Liver (tissue), 9 donors: ENCODE results near the gene ENOSF1. TPM values are rescaled to one million over a fixed set of nuclear protein-coding genes. Genes with fewer than 3 reads are reported as not detected.

Experiments
- DNase-seq: peaks from one replicate; pipeline ENCODE4 v3.0.0-alpha.2; 2017; ENCODE audit warnings: low spot score
- H3K27ac ChIP-seq, 2 donors: one replicate each; pipeline ENCODE4 v1.7.0; 2013; ENCODE audit warnings: inconsistent platforms in 2 of 2, low read length in 2 of 2, control low read depth in 1 of 2, low read depth in 1 of 2, mild to moderate bottlenecking in 1 of 2
- H3K27me3 ChIP-seq, 4 donors: one replicate each; pipeline versions ENCODE4 v1.6.1 to v1.7.0; 2013; ENCODE audit warnings: low read length in 3 of 4, inconsistent platforms in 1 of 4, mild to moderate bottlenecking in 1 of 4, moderate library complexity in 1 of 4; ENCODE audit not compliant: control insufficient read depth in 4 of 4, insufficient read depth in 4 of 4
- H3K36me3 ChIP-seq, 4 donors: one replicate each; pipeline versions ENCODE4 v1.6.1 to v1.7.0; 2013; ENCODE audit warnings: low read length in 3 of 4, mild to moderate bottlenecking in 3 of 4, low read depth in 1 of 4, moderate library complexity in 1 of 4; ENCODE audit not compliant: control insufficient read depth in 4 of 4, insufficient read depth in 3 of 4
- H3K4me1 ChIP-seq, 4 donors: one replicate each; pipeline versions ENCODE4 v1.6.1 to v1.7.0; 2013; ENCODE audit warnings: low read length in 3 of 4, mild to moderate bottlenecking in 3 of 4, moderate library complexity in 1 of 4; ENCODE audit not compliant: control insufficient read depth in 4 of 4, insufficient read depth in 4 of 4
- H3K4me3 ChIP-seq, 3 donors: one replicate each; pipeline versions ENCODE4 v1.6.1 to v1.7.0; 2013; ENCODE audit warnings: low read length in 3 of 3, control low read depth in 1 of 3, low read depth in 1 of 3, mild to moderate bottlenecking in 1 of 3
- H3K9ac ChIP-seq, 2 donors: one replicate each; pipeline ENCODE4 v1.7.0; 2013; ENCODE audit warnings: low read length in 2 of 2, mild to moderate bottlenecking in 2 of 2, moderate library complexity in 2 of 2, control low read depth in 1 of 2, low read depth in 1 of 2
- H3K9me3 ChIP-seq, 4 donors: one replicate each; pipeline versions ENCODE4 v1.6.1 to v1.7.0; 2013; ENCODE audit warnings: low read length in 3 of 4; ENCODE audit not compliant: control insufficient read depth in 4 of 4
- EGR1 ChIP-seq, 2 donors: IDR thresholded peaks; 2 replicates each; pipeline ENCODE4 v1.6.1; 2016 to 2018; ENCODE audit warnings: antibody characterized with exemption in 2 of 2, low read depth in 2 of 2
- FOXA1 ChIP-seq: IDR thresholded peaks from 2 replicates; pipeline ENCODE4 v1.6.1; 2016; ENCODE audit warnings: antibody characterized with exemption
- FOXA2 ChIP-seq: IDR thresholded peaks from 2 replicates; pipeline ENCODE4 v1.6.1; 2016; ENCODE audit warnings: antibody characterized with exemption
- GABPA ChIP-seq, 2 donors: IDR thresholded peaks in 1 of 2; conservative IDR thresholded peaks in 1 of 2; 2 replicates each; pipeline ENCODE4 v1.6.1; 2016; ENCODE audit warnings: antibody characterized with exemption in 2 of 2, mild to moderate bottlenecking in 1 of 2, moderate library complexity in 1 of 2
- HNF4A ChIP-seq, 2 donors: conservative IDR thresholded peaks; 2 replicates each; pipeline ENCODE4 v1.6.1; 2016; ENCODE audit warnings: antibody characterized with exemption in 2 of 2, mild to moderate bottlenecking in 2 of 2
- HNF4G ChIP-seq: IDR thresholded peaks from 2 replicates; pipeline ENCODE4 v1.6.1; 2016; ENCODE audit warnings: antibody characterized with exemption
- JUND ChIP-seq, 2 donors: IDR thresholded peaks; 2 replicates each; pipeline ENCODE4 v1.6.1; 2016; ENCODE audit warnings: antibody characterized with exemption in 2 of 2
- NR2F2 ChIP-seq: IDR thresholded peaks from 2 replicates; pipeline ENCODE4 v1.6.1; 2016; ENCODE audit warnings: antibody characterized with exemption
- RAD21 ChIP-seq, 2 donors: IDR thresholded peaks; 2 replicates each; pipeline ENCODE4 v1.6.1; 2016; ENCODE audit warnings: antibody characterized with exemption in 2 of 2, mild to moderate bottlenecking in 2 of 2
- RXRA ChIP-seq, 2 donors: IDR thresholded peaks; 2 replicates each; pipeline ENCODE4 v1.6.1; 2017 to 2018; ENCODE audit warnings: antibody characterized with exemption in 2 of 2, mild to moderate bottlenecking in 1 of 2
- SP1 ChIP-seq: IDR thresholded peaks from 2 replicates; pipeline ENCODE4 v1.6.1; 2018; ENCODE audit warnings: antibody characterized with exemption, mild to moderate bottlenecking
- TAF1 ChIP-seq: conservative IDR thresholded peaks from 2 replicates; pipeline ENCODE4 v1.6.1; 2016; ENCODE audit warnings: antibody characterized with exemption, mild to moderate bottlenecking
- YY1 ChIP-seq: IDR thresholded peaks from 2 replicates; pipeline ENCODE4 v1.6.1; 2016; ENCODE audit warnings: antibody characterized with exemption, mild to moderate bottlenecking
- WGBS: extraction: QIAGEN DNeasy Blood & Tissue Kit; methylation state at CpG from one replicate; pipeline ENCODE4 v1.1.7; 2013; 5-methylcytosine and 5-hydroxymethylcytosine counted together
- polyA plus RNA-seq, 2 donors: library from polyadenylated mRNA; stranded (reverse) in 1 of 2; unstranded in 1 of 2; fragments of 200-250 nt in 1 of 2; fragments of >200 nt in 1 of 2; fragmentation: Nextera tagmentation in 1 of 2; extraction: Ambion mirVana in 1 of 2; gene quantifications; one replicate each; pipeline versions ENCODE4 v1.2.1 to v1.2.3, GENCODE V29; 2013 to 2015
- total RNA-seq, 2 donors: library from RNA; depleted of rRNA; stranded (reverse); fragments of >200 nt; gene quantifications; one replicate each; pipeline ENCODE4 v1.2.3, GENCODE V29; 2014
- TF ChIP-seq, protein P1 (sequence below): fragments of 150-350 bp; IDR thresholded peaks from 2 replicates; pipeline ENCODE4 v1.5.1; 2017; ENCODE audit warnings: improper control_type of control experiment, low read depth, low read length; ENCODE audit not compliant: missing input control
- TF ChIP-seq, protein P2 (sequence below): IDR thresholded peaks from 2 replicates; pipeline ENCODE4 v1.6.1; 2016; ENCODE audit warnings: antibody characterized with exemption
- TF ChIP-seq, protein P3 (sequence below): IDR thresholded peaks from 2 replicates; pipeline ENCODE4 v1.6.1; 2016; ENCODE audit warnings: antibody characterized with exemption
- TF ChIP-seq, protein P4 (sequence below): IDR thresholded peaks from 2 replicates; pipeline ENCODE4 v1.6.1; 2016; ENCODE audit warnings: antibody characterized with exemption
- TF ChIP-seq, protein P5 (sequence below): IDR thresholded peaks from 2 replicates; pipeline ENCODE4 v1.6.1; 2016; ENCODE audit warnings: antibody characterized with exemption, mild to moderate bottlenecking
- donor health status: healthy.
- donor health status: healthy.
- donor health status: healthy.
- donor health status: healthy.
- donor health status: healthy.

Gene ENOSF1
- total and polyA plus RNA-seq, 4 donors: 34.0 to 96.1 (median 53.6) TPM

DNA sequence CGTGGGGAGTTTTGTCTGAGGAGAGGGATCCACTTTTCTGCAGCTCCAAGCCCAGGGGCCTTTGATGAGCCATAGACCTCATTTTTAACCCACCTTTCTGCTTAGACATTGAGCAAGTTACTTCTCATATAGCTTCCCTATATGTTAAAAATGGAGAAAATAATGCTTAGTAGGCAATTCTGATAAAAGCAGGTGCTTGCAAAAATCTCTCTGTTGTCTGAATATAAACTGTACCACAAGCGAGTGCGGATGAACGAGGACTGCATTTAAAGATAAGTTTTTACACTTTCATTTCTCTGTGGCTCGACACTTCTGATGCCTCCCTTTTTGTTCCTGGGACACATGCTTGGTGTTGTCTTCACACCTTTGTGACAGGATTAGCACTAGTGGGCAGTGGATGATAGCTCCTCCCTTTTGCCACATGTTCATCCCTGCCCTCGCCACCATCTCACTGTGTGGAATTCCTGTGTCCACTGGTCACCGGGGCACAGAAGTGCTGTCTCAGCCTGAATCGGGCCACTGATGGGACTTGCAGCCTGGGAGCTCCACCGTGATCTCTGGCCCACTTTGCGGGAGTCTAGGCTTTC lies 53.4 kb downstream of the ENOSF1 start:
- no peak overlapping the region for H3K4me3 ChIP-seq
- TF ChIP-seq EGR1 (IDR thresholded peaks at IDR 0.05; ENCODE audit: low read depth in 2 of 2) (no peak), NR2F2 (no peak)
- DNase-seq: no peak
- peaks cover 11 to 17% (median 14%) of the 10 kb centered on the region in 4 donors for H3K4me1 ChIP-seq
- no peak overlapping the region for H3K9ac ChIP-seq
- 87% methylated on average over 10 of the region's 10 CpGs for WGBS
- H3K9me3 ChIP-seq: no peaks in the 10 kb centered on the region
- H3K27ac ChIP-seq: no peak overlapping the region
- no peaks in the 10 kb centered on the region for H3K36me3 ChIP-seq
- no peaks in the 10 kb centered on the region for H3K27me3 ChIP-seq

DNA sequence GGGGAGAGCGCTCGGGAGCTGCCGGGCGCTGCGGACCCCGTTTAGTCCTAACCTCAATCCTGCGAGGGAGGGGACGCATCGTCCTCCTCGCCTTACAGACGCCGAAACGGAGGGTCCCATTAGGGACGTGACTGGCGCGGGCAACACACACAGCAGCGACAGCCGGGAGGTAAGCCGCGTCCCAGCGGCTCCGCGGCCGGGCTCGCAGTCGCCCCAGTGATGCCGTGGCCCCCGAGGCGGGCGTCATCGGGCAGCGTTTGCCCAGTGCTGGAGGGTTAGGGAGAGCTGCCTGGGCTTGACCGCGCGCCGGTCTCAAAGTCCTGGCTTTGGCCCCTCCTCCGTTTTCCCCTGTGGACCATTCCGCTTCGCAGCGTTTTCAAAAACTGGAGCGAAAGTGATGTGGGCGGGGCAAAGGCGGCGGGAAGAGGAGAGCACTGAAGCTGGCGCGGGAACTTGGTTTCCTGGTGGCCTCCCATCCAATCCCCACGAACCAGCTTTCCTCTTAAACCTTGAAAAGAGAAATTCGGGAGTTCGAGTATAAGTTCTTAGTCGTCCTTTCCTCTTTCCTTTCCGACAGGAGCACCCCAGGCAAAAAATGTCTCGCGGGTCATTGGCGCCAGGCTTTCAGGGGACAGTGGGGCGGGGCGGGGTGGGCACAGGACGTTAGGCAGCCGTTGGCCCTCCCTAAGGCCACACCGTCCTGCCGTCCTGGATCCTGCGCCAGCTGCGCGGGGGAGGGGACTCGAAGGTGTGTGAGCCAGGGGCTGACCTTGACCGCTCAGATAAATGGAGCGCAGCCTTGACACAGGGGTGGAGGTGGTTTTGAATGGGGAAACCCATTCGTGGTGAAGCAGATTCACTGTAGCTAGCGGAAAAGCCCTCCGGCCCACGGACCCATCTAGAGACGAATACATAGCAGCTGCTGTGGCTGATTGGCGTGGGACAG lies 54.2 kb downstream of the ENOSF1 start:
- peaks cover 11 to 17% (median 14%) of the 10 kb centered on the region in 4 donors for H3K4me1 ChIP-seq
- no peaks in the 10 kb centered on the region for H3K27me3 ChIP-seq
- H3K27ac ChIP-seq: no peak overlapping the region
- WGBS: 3% methylated on average over 72 of the region's 72 CpGs
- TF ChIP-seq, protein P1, sequence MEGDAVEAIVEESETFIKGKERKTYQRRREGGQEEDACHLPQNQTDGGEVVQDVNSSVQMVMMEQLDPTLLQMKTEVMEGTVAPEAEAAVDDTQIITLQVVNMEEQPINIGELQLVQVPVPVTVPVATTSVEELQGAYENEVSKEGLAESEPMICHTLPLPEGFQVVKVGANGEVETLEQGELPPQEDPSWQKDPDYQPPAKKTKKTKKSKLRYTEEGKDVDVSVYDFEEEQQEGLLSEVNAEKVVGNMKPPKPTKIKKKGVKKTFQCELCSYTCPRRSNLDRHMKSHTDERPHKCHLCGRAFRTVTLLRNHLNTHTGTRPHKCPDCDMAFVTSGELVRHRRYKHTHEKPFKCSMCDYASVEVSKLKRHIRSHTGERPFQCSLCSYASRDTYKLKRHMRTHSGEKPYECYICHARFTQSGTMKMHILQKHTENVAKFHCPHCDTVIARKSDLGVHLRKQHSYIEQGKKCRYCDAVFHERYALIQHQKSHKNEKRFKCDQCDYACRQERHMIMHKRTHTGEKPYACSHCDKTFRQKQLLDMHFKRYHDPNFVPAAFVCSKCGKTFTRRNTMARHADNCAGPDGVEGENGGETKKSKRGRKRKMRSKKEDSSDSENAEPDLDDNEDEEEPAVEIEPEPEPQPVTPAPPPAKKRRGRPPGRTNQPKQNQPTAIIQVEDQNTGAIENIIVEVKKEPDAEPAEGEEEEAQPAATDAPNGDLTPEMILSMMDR: no peak
- no peak for TF ChIP-seq JUND (IDR thresholded peaks at IDR 0.05)
- TF ChIP-seq SP1: peak; percentile 59
- TF ChIP-seq EGR1 (IDR thresholded peaks at IDR 0.05; ENCODE audit: low read depth in 2 of 2): no peak
- no peak for TF ChIP-seq TAF1
- TF ChIP-seq, protein P2, sequence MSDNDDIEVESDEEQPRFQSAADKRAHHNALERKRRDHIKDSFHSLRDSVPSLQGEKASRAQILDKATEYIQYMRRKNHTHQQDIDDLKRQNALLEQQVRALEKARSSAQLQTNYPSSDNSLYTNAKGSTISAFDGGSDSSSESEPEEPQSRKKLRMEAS: peak; percentile 33
- TF ChIP-seq HNF4A (conservative IDR thresholded peaks at IDR 0.05): peak; percentile 73 to 74
- TF ChIP-seq, protein P3, sequence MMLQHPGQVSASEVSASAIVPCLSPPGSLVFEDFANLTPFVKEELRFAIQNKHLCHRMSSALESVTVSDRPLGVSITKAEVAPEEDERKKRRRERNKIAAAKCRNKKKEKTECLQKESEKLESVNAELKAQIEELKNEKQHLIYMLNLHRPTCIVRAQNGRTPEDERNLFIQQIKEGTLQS: no peak
- TF ChIP-seq RAD21 (IDR thresholded peaks at IDR 0.05): peak; percentile 11 to 21
- TF ChIP-seq FOXA2: no peak
- no peak for TF ChIP-seq NR2F2
- TF ChIP-seq GABPA (IDR thresholded peaks at IDR 0.05 in 1 of 2, conservative IDR thresholded peaks at IDR 0.05 in 1 of 2): no peak
- peak; percentile 11 for TF ChIP-seq FOXA1
- TF ChIP-seq, protein P4, sequence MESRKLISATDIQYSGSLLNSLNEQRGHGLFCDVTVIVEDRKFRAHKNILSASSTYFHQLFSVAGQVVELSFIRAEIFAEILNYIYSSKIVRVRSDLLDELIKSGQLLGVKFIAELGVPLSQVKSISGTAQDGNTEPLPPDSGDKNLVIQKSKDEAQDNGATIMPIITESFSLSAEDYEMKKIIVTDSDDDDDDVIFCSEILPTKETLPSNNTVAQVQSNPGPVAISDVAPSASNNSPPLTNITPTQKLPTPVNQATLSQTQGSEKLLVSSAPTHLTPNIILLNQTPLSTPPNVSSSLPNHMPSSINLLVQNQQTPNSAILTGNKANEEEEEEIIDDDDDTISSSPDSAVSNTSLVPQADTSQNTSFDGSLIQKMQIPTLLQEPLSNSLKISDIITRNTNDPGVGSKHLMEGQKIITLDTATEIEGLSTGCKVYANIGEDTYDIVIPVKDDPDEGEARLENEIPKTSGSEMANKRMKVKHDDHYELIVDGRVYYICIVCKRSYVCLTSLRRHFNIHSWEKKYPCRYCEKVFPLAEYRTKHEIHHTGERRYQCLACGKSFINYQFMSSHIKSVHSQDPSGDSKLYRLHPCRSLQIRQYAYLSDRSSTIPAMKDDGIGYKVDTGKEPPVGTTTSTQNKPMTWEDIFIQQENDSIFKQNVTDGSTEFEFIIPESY: no peak
- no peak for TF ChIP-seq RXRA (IDR thresholded peaks at IDR 0.05)
- peak; percentile 47 for TF ChIP-seq YY1
- TF ChIP-seq HNF4G: peak; percentile 49
- TF ChIP-seq, protein P5, sequence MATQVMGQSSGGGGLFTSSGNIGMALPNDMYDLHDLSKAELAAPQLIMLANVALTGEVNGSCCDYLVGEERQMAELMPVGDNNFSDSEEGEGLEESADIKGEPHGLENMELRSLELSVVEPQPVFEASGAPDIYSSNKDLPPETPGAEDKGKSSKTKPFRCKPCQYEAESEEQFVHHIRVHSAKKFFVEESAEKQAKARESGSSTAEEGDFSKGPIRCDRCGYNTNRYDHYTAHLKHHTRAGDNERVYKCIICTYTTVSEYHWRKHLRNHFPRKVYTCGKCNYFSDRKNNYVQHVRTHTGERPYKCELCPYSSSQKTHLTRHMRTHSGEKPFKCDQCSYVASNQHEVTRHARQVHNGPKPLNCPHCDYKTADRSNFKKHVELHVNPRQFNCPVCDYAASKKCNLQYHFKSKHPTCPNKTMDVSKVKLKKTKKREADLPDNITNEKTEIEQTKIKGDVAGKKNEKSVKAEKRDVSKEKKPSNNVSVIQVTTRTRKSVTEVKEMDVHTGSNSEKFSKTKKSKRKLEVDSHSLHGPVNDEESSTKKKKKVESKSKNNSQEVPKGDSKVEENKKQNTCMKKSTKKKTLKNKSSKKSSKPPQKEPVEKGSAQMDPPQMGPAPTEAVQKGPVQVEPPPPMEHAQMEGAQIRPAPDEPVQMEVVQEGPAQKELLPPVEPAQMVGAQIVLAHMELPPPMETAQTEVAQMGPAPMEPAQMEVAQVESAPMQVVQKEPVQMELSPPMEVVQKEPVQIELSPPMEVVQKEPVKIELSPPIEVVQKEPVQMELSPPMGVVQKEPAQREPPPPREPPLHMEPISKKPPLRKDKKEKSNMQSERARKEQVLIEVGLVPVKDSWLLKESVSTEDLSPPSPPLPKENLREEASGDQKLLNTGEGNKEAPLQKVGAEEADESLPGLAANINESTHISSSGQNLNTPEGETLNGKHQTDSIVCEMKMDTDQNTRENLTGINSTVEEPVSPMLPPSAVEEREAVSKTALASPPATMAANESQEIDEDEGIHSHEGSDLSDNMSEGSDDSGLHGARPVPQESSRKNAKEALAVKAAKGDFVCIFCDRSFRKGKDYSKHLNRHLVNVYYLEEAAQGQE: peak; percentile 51
- no peaks in the 10 kb centered on the region for H3K9me3 ChIP-seq
- H3K9ac ChIP-seq: no peak overlapping the region
- H3K36me3 ChIP-seq: no peaks in the 10 kb centered on the region
- DNase-seq: peak; percentile 89
- H3K4me3 ChIP-seq: peak overlapping the region; percentile 63 to 84 (median 75)
